HCT116 (cell line): Measurements from ENCODE around the gene AMER3. TPM values are rescaled to one million over a fixed set of nuclear protein-coding genes. Genes with fewer than 3 reads are reported as not detected.

Experiments
- ATAC-seq: fragments of 200-7000 bp; cut with Tn5 transposase; 2 replicates; pipeline ENCODE4 v1.9.1; 2020; ENCODE audit warnings: mild to moderate bottlenecking, moderate library complexity
- BruUV-seq: library from RNA; stranded (reverse); fragments of 400-500 nt; replicated peaks from 2 replicates; lab custom pipeline; 2021; lab: Mats Ljungman, UMichigan
- CTCF ChIA-PET: fragments of 300-600 bp; sonication (Branson Sonifier 250); formaldehyde crosslinking; loops from one replicate; lab custom pipeline; 2021; ENCODE audit warnings: antibody characterized with exemption; lab: Charles Lee
- POLR2A ChIA-PET: fragments of 300-600, 350-600 bp; sonication (Branson Sonifier 250); formaldehyde crosslinking; loops from one replicate; lab custom pipeline; 2021; ENCODE audit warnings: antibody characterized with exemption; lab: Charles Lee
- RAD21 ChIA-PET, 2 experiments: fragments of 300-600 bp; sonication (Branson Sonifier 250); formaldehyde crosslinking; loops; one replicate each; lab custom pipeline; 2023; ENCODE audit warnings: low total read pairs in 2 of 2; ENCODE audit not compliant: uncharacterized antibody in 2 of 2, unreplicated experiment in 2 of 2, low non-redundant PET in 1 of 2; lab: Charles Lee
- DNase-seq: peaks from one replicate; pipeline ENCODE4 v3.0.0-alpha.2; 2010; ENCODE audit warnings: low read depth, low spot score
- H2AFZ ChIP-seq: fragments of 200-600 bp; shearing (Covaris generic), sonication (generic); 2 replicates; pipeline ENCODE4 v1.6.1; 2017; ENCODE audit warnings: low read depth, mixed run types, mixed read lengths, antibody characterized with exemption, low read length; ENCODE audit not compliant: poor library complexity, severe bottlenecking
- H3K27ac ChIP-seq: 2 replicates; pipeline ENCODE4 v1.5.1; 2012; ENCODE audit warnings: low read depth, low read length
- H3K27me3 ChIP-seq: fragments of 200-600 bp; sonication (generic); 2 replicates; pipeline ENCODE4 v1.6.1; 2016; ENCODE audit warnings: mixed run types, low read length, mixed read lengths; ENCODE audit not compliant: insufficient read depth
- H3K36me3 ChIP-seq, 2 experiments: fragments of 200-500 bp in 1 of 2; fragments of 200-600 bp in 1 of 2; sonication (Bioruptor generic) in 1 of 2; sonication (generic) in 1 of 2; 2 replicates each; pipeline versions ENCODE4 v1.5.1 to v1.6.1; 2014 to 2016; ENCODE audit warnings: low read length in 2 of 2, inconsistent platforms in 1 of 2, mixed read lengths in 1 of 2, mixed run types in 1 of 2; ENCODE audit not compliant: insufficient read depth in 2 of 2, control insufficient read depth in 1 of 2
- H3K4me1 ChIP-seq, 2 experiments: fragments of 200-600 bp in 1 of 2; sonication (generic) in 1 of 2; 2 replicates each; pipeline versions ENCODE4 v1.5.1 to v1.6.1; 2012 to 2017; ENCODE audit warnings: low read length in 2 of 2, inconsistent platforms in 1 of 2, mild to moderate bottlenecking in 1 of 2, mixed read lengths in 1 of 2, mixed run types in 1 of 2, moderate library complexity in 1 of 2; ENCODE audit not compliant: insufficient read depth in 2 of 2, control insufficient read depth in 1 of 2
- H3K4me2 ChIP-seq: fragments of 200-600 bp; sonication (generic); 2 replicates; pipeline ENCODE4 v1.6.1; 2017; ENCODE audit warnings: mixed run types, low read length, mixed read lengths
- H3K4me3 ChIP-seq, 2 experiments: fragments of 200-600 bp in 1 of 2; sonication (generic) in 1 of 2; replicated peaks in 1 of 2; 2 replicates each; pipeline ENCODE4 v1.5.1; 2011 to 2016; ENCODE audit warnings: low read length in 2 of 2, control low read depth in 1 of 2, low read depth in 1 of 2, mild to moderate bottlenecking in 1 of 2, mixed read lengths in 1 of 2, mixed run types in 1 of 2
- H3K79me2 ChIP-seq: fragments of 200-600 bp; sonication (generic); 2 replicates; pipeline ENCODE4 v1.6.1; 2017; ENCODE audit warnings: mild to moderate bottlenecking, mixed run types, low read length, moderate library complexity, mixed read lengths; ENCODE audit not compliant: insufficient read depth
- H3K9ac ChIP-seq: fragments of 200-600 bp; sonication (generic); 2 replicates; pipeline ENCODE4 v1.6.1; 2016; ENCODE audit warnings: low read length, mixed read lengths
- H3K9me2 ChIP-seq: fragments of 200-600 bp; sonication (generic), shearing (Covaris generic); 2 replicates; pipeline ENCODE4 v1.6.1; 2017; ENCODE audit warnings: mixed run types, mild to moderate bottlenecking, moderate library complexity; ENCODE audit not compliant: insufficient read depth
- H3K9me3 ChIP-seq, 2 experiments: fragments of 200-500 bp in 1 of 2; fragments of 200-600 bp in 1 of 2; sonication (Bioruptor generic) in 1 of 2; sonication (generic) in 1 of 2; 2 replicates each; pipeline ENCODE4 v1.6.1; 2014 to 2017; ENCODE audit warnings: low read length in 2 of 2, mixed read lengths in 2 of 2, inconsistent platforms in 1 of 2, low read depth in 1 of 2, mild to moderate bottlenecking in 1 of 2, mixed run types in 1 of 2, moderate library complexity in 1 of 2; ENCODE audit not compliant: control insufficient read depth in 1 of 2, insufficient read depth in 1 of 2
- H4K20me1 ChIP-seq: fragments of 200-600 bp; sonication (generic), shearing (Covaris generic); 2 replicates; pipeline ENCODE4 v1.6.1; 2017; ENCODE audit warnings: mixed run types, mild to moderate bottlenecking, moderate library complexity; ENCODE audit not compliant: insufficient read depth
- ELF1 ChIP-seq: IDR thresholded peaks from 2 replicates; pipeline ENCODE4 v1.6.1; 2012; ENCODE audit warnings: low read depth, borderline replicate concordance
- EZH2 ChIP-seq: fragments of 200-600 bp; sonication (generic); IDR thresholded peaks from 2 replicates; pipeline ENCODE4 v1.6.1; 2017; ENCODE audit warnings: antibody characterized with exemption, mixed run types
- EZH2phosphoT487 ChIP-seq: fragments of 200-600 bp; IDR thresholded peaks from 2 replicates; pipeline ENCODE4 v1.6.1; 2018; ENCODE audit warnings: antibody characterized with exemption, borderline replicate concordance
- POLR2AphosphoS5 ChIP-seq: IDR thresholded peaks from 2 replicates; pipeline ENCODE4 v1.6.1; 2011; ENCODE audit warnings: mild to moderate bottlenecking, low read depth, low read length, moderate library complexity
- REST ChIP-seq: IDR thresholded peaks from 2 replicates; pipeline ENCODE4 v1.6.1; 2012; ENCODE audit warnings: low read depth
- ZFX ChIP-seq: fragments of 450-650 bp; IDR thresholded peaks from 2 replicates; pipeline ENCODE4 v1.6.1; 2017
- intact Hi-C: fragments of 100-400 bp; cut with micrococcal nuclease; formaldehyde crosslinking; loops from 2 replicates; pipeline ENCODE4 v1.10.0; 2022
- total RNA-seq: library from RNA; stranded (reverse); gene quantifications from one replicate; pipeline ENCODE4 v1.2.1, GENCODE V29; 2021; ENCODE audit not compliant: unreplicated experiment

The AMER3 gene
- total RNA-seq, 1 experiment from 2014 or later = not detected

- CTCF ChIA-PET = no interaction called here
- Histone ChIP-seq H3K9ac (no peak overlapping the region), H3K79me2 (no peaks in the 10 kb centered on the region), H3K4me2 (no peak overlapping the region), H3K36me3 (no peaks in the 10 kb centered on the region), H3K27ac (no peak overlapping the region), H3K4me1 (peaks cover 0 to 4% of the 10 kb centered on the region in 2 experiments; a peak in 1 of 4 replicates), H2AFZ (no peak overlapping the region), H3K9me2 (no peaks in the 10 kb centered on the region), H3K4me3 (no peak overlapping the region), H4K20me1 (no peaks in the 10 kb centered on the region), H3K27me3 (no peaks in the 10 kb centered on the region; the same call in 1 of the 2 replicates), H3K9me3 (no peaks in the 10 kb centered on the region)
- no peak for DNase-seq
- ATAC-seq = no peak
- BruUV-seq = no TSS peak
- TF ChIP-seq ZFX (no peak), EZH2 (no peak), EZH2phosphoT487 (no peak), REST (no peak), ELF1 (no peak), POLR2AphosphoS5 (no peak)
- intact Hi-C loops = no loop called here
- RAD21 ChIA-PET = no interaction called here
- POLR2A ChIA-PET = no interaction called here
Measured at GRCh38 chr2:130763405-130763804, 8.1 kb downstream of the AMER3 start.
